IMR-90 (cell line): Measurements from ENCODE around the gene ALPK3. TPM values are rescaled to one million over a fixed set of nuclear protein-coding genes. Genes with fewer than 3 reads are reported as not detected.

Experiments used
- ATAC-seq: fragments of 200-7000 bp; cut with Tn5 transposase; 2 replicates; pipeline ENCODE4 v1.9.1; 2020; ENCODE audit warnings: low read depth, mild to moderate bottlenecking, moderate library complexity
- BruUV-seq: library from RNA; stranded (reverse); fragments of 400-500 nt; replicated peaks from 2 replicates; lab custom pipeline; 2021; lab: Mats Ljungman, UMichigan
- CTCF ChIA-PET: fragments of 300-600 bp; formaldehyde crosslinking; extraction: SDS; loops from one replicate; lab custom pipeline; 2021; ENCODE audit warnings: antibody characterized with exemption; lab: Yijun Ruan, JAX
- POLR2A ChIA-PET: fragments of 300-600 bp; sonication (Branson Sonifier 250); formaldehyde crosslinking; loops from one replicate; lab custom pipeline; 2022; ENCODE audit warnings: antibody characterized with exemption; ENCODE audit not compliant: unreplicated experiment; lab: Charles Lee
- DNase-seq: peaks from one replicate; pipeline ENCODE4 v3.0.0; 2013
- H2AFZ ChIP-seq: replicated peaks from 2 replicates; pipeline ENCODE3; 2013; ENCODE audit warnings: low read length, mild to moderate bottlenecking; ENCODE audit not compliant: poor library complexity
- H2AK5ac ChIP-seq: 2 replicates; pipeline ENCODE4 v1.6.1; 2013; ENCODE audit warnings: low read depth, low read length, inconsistent platforms
- H2AK9ac ChIP-seq: replicated peaks from 2 replicates; pipeline ENCODE3; 2013; ENCODE audit warnings: mild to moderate bottlenecking, low read depth, low read length, moderate library complexity; ENCODE audit not compliant: poor library complexity
- H2BK120ac ChIP-seq: 2 replicates; pipeline ENCODE4 v1.6.1; 2013; ENCODE audit warnings: low read depth, low read length, inconsistent platforms
- H2BK15ac ChIP-seq: 3 replicates; pipeline ENCODE4 v1.6.1; 2013; ENCODE audit warnings: low read depth, low read length, inconsistent platforms
- H2BK20ac ChIP-seq: 2 replicates; pipeline ENCODE4 v1.6.1; 2013; ENCODE audit warnings: low read depth, mild to moderate bottlenecking, inconsistent platforms, low read length, moderate library complexity
- H2BK5ac ChIP-seq: 2 replicates; pipeline ENCODE4 v1.6.1; 2013; ENCODE audit warnings: mild to moderate bottlenecking, low read depth, low read length, inconsistent platforms; ENCODE audit not compliant: poor library complexity, severe bottlenecking
- H3K14ac ChIP-seq: replicated peaks from 2 replicates; pipeline ENCODE4 v1.6.1; 2013; ENCODE audit warnings: low read depth, low read length, inconsistent platforms
- H3K18ac ChIP-seq: 2 replicates; pipeline ENCODE4 v1.6.1; 2013; ENCODE audit warnings: low read depth, low read length, control low read depth
- H3K23ac ChIP-seq: 2 replicates; pipeline ENCODE4 v1.6.1; 2013; ENCODE audit warnings: low read depth, low read length, inconsistent platforms
- H3K27ac ChIP-seq: 2 replicates; pipeline ENCODE4 v1.5.1; 2013; ENCODE audit warnings: mild to moderate bottlenecking, control low read depth, low read length; ENCODE audit not compliant: insufficient read depth
- H3K27me3 ChIP-seq: 2 replicates; pipeline ENCODE4 v1.6.1; 2013; ENCODE audit warnings: low read length; ENCODE audit not compliant: control insufficient read depth, insufficient read depth
- H3K36me3 ChIP-seq: 2 replicates; pipeline ENCODE4 v1.6.1; 2013; ENCODE audit warnings: low read length, mixed read lengths; ENCODE audit not compliant: control insufficient read depth, insufficient read depth
- H3K4ac ChIP-seq: 2 replicates; pipeline ENCODE4 v1.6.1; 2013; ENCODE audit warnings: low read depth, low read length, inconsistent platforms
- H3K4me1 ChIP-seq: 2 replicates; pipeline ENCODE4 v1.6.1; 2013; ENCODE audit warnings: low read length, mixed read lengths; ENCODE audit not compliant: control insufficient read depth, insufficient read depth
- H3K4me2 ChIP-seq: 2 replicates; pipeline ENCODE4 v1.6.1; 2013; ENCODE audit warnings: low read depth, mild to moderate bottlenecking, control low read depth, low read length, moderate library complexity
- H3K4me3 ChIP-seq: 2 replicates; pipeline ENCODE4 v1.5.1; 2013; ENCODE audit warnings: low read depth, mild to moderate bottlenecking, control low read depth, low read length, moderate library complexity; ENCODE audit not compliant: insufficient read depth
- H3K56ac ChIP-seq: 2 replicates; pipeline ENCODE4 v1.6.1; 2013; ENCODE audit warnings: low read length, inconsistent platforms; ENCODE audit not compliant: insufficient read depth; ENCODE audit errors: extremely low read depth
- H3K79me1 ChIP-seq, 2 experiments: 2 replicates each; pipeline ENCODE4 v1.6.1; 2013; ENCODE audit warnings: low read length in 2 of 2, inconsistent platforms in 1 of 2, low read depth in 1 of 2
- H3K9ac ChIP-seq: 2 replicates; pipeline ENCODE4 v1.6.1; 2013; ENCODE audit warnings: low read depth, low read length, control low read depth
- H3K9me1 ChIP-seq: 2 replicates; pipeline ENCODE4 v1.6.1; 2013; ENCODE audit warnings: low read length, inconsistent platforms; ENCODE audit not compliant: insufficient read depth
- H3K9me3 ChIP-seq: 2 replicates; pipeline ENCODE4 v1.6.1; 2013; ENCODE audit warnings: low read length; ENCODE audit not compliant: control insufficient read depth, insufficient read depth
- H4K20me1 ChIP-seq: 2 replicates; pipeline ENCODE4 v1.6.1; 2013; ENCODE audit warnings: low read length, inconsistent platforms; ENCODE audit not compliant: insufficient read depth
- H4K5ac ChIP-seq: 2 replicates; pipeline ENCODE4 v1.6.1; 2013; ENCODE audit warnings: mild to moderate bottlenecking, low read depth, low read length, control low read depth
- H4K8ac ChIP-seq, 2 experiments: 2 replicates each; pipeline ENCODE4 v1.6.1; 2013; ENCODE audit warnings: low read depth in 2 of 2, low read length in 2 of 2, control low read depth in 1 of 2, inconsistent platforms in 1 of 2
- H4K91ac ChIP-seq: 2 replicates; pipeline ENCODE4 v1.6.1; 2013; ENCODE audit warnings: low read depth, low read length, inconsistent platforms; ENCODE audit not compliant: insufficient read depth
- BHLHE40 ChIP-seq: fragments of 150-350 bp; IDR thresholded peaks from 2 replicates; pipeline ENCODE4 v1.6.1; 2016; ENCODE audit warnings: mild to moderate bottlenecking, low read depth, low read length
- CEBPB ChIP-seq: IDR thresholded peaks from 2 replicates; pipeline ENCODE4 v1.6.1; 2012; ENCODE audit warnings: low read depth, low read length, improper control_type of control experiment
- CHD1 ChIP-seq: IDR thresholded peaks from 2 replicates; pipeline ENCODE4 v1.6.1; 2012; ENCODE audit warnings: low read depth, low read length, improper control_type of control experiment
- CTCF ChIP-seq: conservative IDR thresholded peaks from 2 replicates; pipeline ENCODE4 v1.5.1; 2012; ENCODE audit warnings: mild to moderate bottlenecking, low read depth, low read length, improper control_type of control experiment
- FOS ChIP-seq: fragments of 150-350 bp; IDR thresholded peaks from 2 replicates; pipeline ENCODE4 v1.6.1; 2016; ENCODE audit warnings: low read depth, low read length
- MAFK ChIP-seq: IDR thresholded peaks from 2 replicates; pipeline ENCODE4 v1.6.1; 2012; ENCODE audit warnings: low read depth, low read length, improper control_type of control experiment
- MAZ ChIP-seq: IDR thresholded peaks from 2 replicates; pipeline ENCODE4 v1.6.1; 2012; ENCODE audit warnings: low read depth, mild to moderate bottlenecking, low read length, improper control_type of control experiment, moderate library complexity, borderline replicate concordance
- MXI1 ChIP-seq: IDR thresholded peaks from 2 replicates; pipeline ENCODE4 v1.6.1; 2012; ENCODE audit warnings: low read depth, mild to moderate bottlenecking, low read length, moderate library complexity, borderline replicate concordance
- NFE2L2 ChIP-seq: fragments of 150-350 bp; IDR thresholded peaks from 2 replicates; pipeline ENCODE4 v1.6.1; 2016; ENCODE audit warnings: low read depth, mild to moderate bottlenecking, low read length
- POLR2A ChIP-seq: IDR thresholded peaks from 2 replicates; pipeline ENCODE4 v1.6.1; 2012; ENCODE audit warnings: mild to moderate bottlenecking, low read depth, low read length
- RAD21 ChIP-seq: IDR thresholded peaks from 2 replicates; pipeline ENCODE4 v1.6.1; 2012; ENCODE audit warnings: low read length, improper control_type of control experiment
- RCOR1 ChIP-seq: IDR thresholded peaks from 2 replicates; pipeline ENCODE4 v1.6.1; 2012; ENCODE audit warnings: mild to moderate bottlenecking, low read length, improper control_type of control experiment; ENCODE audit not compliant: insufficient replicate concordance
- RFX5 ChIP-seq: IDR thresholded peaks from 2 replicates; pipeline ENCODE4 v1.8.0; 2012; ENCODE audit warnings: low read depth, mild to moderate bottlenecking, low read length, moderate library complexity
- SMC3 ChIP-seq: fragments of 150-350 bp; IDR thresholded peaks from 2 replicates; pipeline ENCODE4 v1.6.1; 2016; ENCODE audit warnings: low read depth, mild to moderate bottlenecking, antibody characterized with exemption, low read length, moderate library complexity
- WGBS, 2 experiments: methylation state at CpG; one replicate each; pipeline versions ENCODE4 v1.1.5 to v1.1.7; 2013; ENCODE audit warnings: missing lambda C conversion rate in 2 of 2; ENCODE audit not compliant: insufficient read length in 1 of 2; ENCODE audit errors: extremely low coverage in 2 of 2; 5-methylcytosine and 5-hydroxymethylcytosine counted together
- dilution Hi-C: fragments of 300-500 bp; cut with HindIII; formaldehyde crosslinking; loops from one replicate; pipeline ENCODE4 v1.14.3; 2018; ENCODE audit warnings: low sequenced_read_pairs; ENCODE audit not compliant: unreplicated experiment
- in situ Hi-C: fragments of 300-500 bp; cut with MboI; formaldehyde crosslinking; loops from 3 replicates; pipeline ENCODE4 v1.14.3; 2019; ENCODE audit warnings: low sequenced_read_pairs, inconsistent platforms, mixed read lengths
- intact Hi-C: fragments of 100-400 bp; cut with micrococcal nuclease; formaldehyde crosslinking; loops from 2 replicates; pipeline ENCODE4 v1.10.0; 2022
- polyA plus RNA-seq, 3 experiments: library from polyadenylated mRNA; depleted of rRNA; stranded (reverse); fragments of >200 nt; gene quantifications; 2 replicates each; pipeline ENCODE4 v1.2.3, GENCODE V29; 2012; ENCODE audit warnings: low replicate concordance in 1 of 3
- total RNA-seq: library from RNA; depleted of rRNA; stranded (reverse); fragments of >200 nt; gene quantifications from 2 replicates; pipeline ENCODE4 v1.2.3, GENCODE V29; 2012
- TF ChIP-seq, protein P1 (sequence below): fragments of 150-350 bp; IDR thresholded peaks from 2 replicates; pipeline ENCODE4 v1.6.1; 2016; ENCODE audit warnings: low read depth, mild to moderate bottlenecking, low read length, moderate library complexity, borderline replicate concordance
- TF ChIP-seq, protein P2 (sequence below): fragments of 150-350 bp; IDR thresholded peaks from 2 replicates; pipeline ENCODE4 v1.6.1; 2017; ENCODE audit warnings: mild to moderate bottlenecking, antibody characterized with exemption, low read length, low read depth

Gene ALPK3
- total and polyA plus RNA-seq, 2 of the 4 experiments (the other 2 are of a cell fraction), result under 0.01 to 0.26 TPM

DNA sequence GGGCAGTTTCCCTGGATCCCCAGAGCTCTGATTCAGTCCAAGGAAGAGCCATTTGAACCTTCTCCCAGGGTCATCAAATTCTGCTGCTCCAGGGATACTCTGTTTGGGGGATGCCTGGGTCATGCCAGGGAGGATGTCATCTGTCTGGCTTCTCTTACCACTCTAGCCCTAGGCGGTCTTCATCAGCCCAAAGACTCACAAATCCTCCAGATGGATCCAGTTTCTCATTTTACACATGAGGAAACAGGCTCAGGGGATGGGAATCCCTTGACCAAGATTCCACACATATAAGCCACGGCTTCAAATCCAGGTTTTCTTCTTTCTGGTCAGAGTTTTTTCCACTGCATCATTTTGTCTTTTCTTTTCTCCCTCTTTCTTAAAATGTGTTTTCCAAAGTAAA, 104.0 kb downstream of the ALPK3 start:
- Histone ChIP-seq H4K8ac (no peak overlapping the region), H3K27me3 (no peaks in the 10 kb centered on the region; the same call in 1 of the 2 replicates), H3K23ac (no peak overlapping the region), H2BK5ac (no peak overlapping the region), H3K4ac (no peak overlapping the region), H3K4me1 (no peaks in the 10 kb centered on the region; the same call in 1 of the 2 replicates), H2AFZ (no peak overlapping the region), H3K56ac (no peak overlapping the region), H3K9me1 (no peaks in the 10 kb centered on the region), H4K5ac (no peak overlapping the region), H3K14ac (no peak overlapping the region), H2AK9ac (no peak overlapping the region), H3K9me3 (no peaks in the 10 kb centered on the region), H2AK5ac (no peak overlapping the region), H3K4me3 (no peak overlapping the region), H4K91ac (no peak overlapping the region), H3K27ac (no peak overlapping the region), H2BK120ac (no peak overlapping the region), H3K4me2 (no peak overlapping the region), H4K20me1 (no peaks in the 10 kb centered on the region), H3K9ac (no peak overlapping the region), H3K36me3 (no peaks in the 10 kb centered on the region), H3K18ac (no peak overlapping the region), H2BK20ac (no peak overlapping the region), H3K79me1 (no peaks in the 10 kb centered on the region), H2BK15ac (no peak overlapping the region)
- ATAC-seq, result no peak
- DNase-seq, result peak; percentile 9
- TF ChIP-seq POLR2A (no peak), BHLHE40 (no peak), RAD21 (no peak), MAZ (no peak), CTCF (no peak), FOS (no peak), RCOR1 (no peak), CHD1 (no peak), SMC3 (no peak), RFX5 (no peak), NFE2L2 (no peak), MXI1 (no peak), CEBPB (no peak), MAFK (no peak)
- TF ChIP-seq, protein P1, sequence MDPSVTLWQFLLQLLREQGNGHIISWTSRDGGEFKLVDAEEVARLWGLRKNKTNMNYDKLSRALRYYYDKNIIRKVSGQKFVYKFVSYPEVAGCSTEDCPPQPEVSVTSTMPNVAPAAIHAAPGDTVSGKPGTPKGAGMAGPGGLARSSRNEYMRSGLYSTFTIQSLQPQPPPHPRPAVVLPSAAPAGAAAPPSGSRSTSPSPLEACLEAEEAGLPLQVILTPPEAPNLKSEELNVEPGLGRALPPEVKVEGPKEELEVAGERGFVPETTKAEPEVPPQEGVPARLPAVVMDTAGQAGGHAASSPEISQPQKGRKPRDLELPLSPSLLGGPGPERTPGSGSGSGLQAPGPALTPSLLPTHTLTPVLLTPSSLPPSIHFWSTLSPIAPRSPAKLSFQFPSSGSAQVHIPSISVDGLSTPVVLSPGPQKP, result no peak
- TF ChIP-seq, protein P2, sequence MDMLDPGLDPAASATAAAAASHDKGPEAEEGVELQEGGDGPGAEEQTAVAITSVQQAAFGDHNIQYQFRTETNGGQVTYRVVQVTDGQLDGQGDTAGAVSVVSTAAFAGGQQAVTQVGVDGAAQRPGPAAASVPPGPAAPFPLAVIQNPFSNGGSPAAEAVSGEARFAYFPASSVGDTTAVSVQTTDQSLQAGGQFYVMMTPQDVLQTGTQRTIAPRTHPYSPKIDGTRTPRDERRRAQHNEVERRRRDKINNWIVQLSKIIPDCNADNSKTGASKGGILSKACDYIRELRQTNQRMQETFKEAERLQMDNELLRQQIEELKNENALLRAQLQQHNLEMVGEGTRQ, result no peak
- dilution Hi-C loops (no loop called here), in situ Hi-C loops (no loop called here), intact Hi-C loops (loop anchor here (10.0 kb wide), 1 partner anchor 176 kb away; the partner anchor contains the start of gene ZNF592)
- BruUV-seq, result no TSS peak
- POLR2A ChIA-PET, result no interaction called here
- CTCF ChIA-PET, result no interaction called here
- no CpG with 5 or more reads among the region's 2 CpGs for WGBS, 2 experiments
